Measurements from ENCODE around the gene DNTTIP2.

DNA sequence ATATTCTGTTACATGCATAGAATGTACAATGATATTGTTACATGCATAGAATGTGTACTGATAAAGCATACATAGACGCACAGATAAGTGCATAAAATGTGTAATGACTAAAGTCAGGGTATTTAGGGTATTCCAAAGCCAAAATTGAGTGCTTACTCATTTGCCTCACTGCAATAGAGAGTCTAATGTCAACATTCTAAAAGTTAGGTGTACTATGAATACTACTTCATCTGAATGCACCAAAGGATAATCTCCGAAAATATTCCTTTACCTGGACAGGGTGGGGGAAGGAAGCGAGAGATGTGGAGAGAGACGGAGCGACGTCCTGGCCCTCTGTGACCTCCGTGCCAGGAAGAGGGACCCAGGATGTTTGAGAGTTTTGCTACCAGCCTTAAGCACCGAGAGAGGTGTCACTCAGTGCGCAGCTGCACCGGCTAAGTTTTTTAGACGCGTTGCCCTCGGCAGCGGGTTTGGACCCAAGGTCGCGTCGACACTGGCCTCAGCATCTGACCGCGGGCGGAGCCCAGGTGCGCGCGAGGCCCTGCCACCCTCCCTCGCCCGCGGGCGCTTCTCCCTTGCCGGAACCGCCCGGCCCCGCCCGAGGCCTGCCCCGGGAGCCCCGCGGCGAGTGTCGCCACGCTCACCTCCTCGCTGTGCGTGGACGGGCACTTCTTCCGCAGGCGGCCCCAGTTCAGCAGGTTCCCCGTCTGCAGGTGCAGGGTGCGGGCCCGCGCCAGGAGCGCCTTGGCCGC is 29.6 kb upstream of the DNTTIP2 start:
- TF ChIP-seq, protein P1, sequence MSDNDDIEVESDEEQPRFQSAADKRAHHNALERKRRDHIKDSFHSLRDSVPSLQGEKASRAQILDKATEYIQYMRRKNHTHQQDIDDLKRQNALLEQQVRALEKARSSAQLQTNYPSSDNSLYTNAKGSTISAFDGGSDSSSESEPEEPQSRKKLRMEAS (IDR thresholded peaks at IDR 0.05): no peak
- TF ChIP-seq EHMT2 (IDR thresholded peaks at IDR 0.05; ENCODE audit: low read depth): no peak
- TF ChIP-seq, protein P2, sequence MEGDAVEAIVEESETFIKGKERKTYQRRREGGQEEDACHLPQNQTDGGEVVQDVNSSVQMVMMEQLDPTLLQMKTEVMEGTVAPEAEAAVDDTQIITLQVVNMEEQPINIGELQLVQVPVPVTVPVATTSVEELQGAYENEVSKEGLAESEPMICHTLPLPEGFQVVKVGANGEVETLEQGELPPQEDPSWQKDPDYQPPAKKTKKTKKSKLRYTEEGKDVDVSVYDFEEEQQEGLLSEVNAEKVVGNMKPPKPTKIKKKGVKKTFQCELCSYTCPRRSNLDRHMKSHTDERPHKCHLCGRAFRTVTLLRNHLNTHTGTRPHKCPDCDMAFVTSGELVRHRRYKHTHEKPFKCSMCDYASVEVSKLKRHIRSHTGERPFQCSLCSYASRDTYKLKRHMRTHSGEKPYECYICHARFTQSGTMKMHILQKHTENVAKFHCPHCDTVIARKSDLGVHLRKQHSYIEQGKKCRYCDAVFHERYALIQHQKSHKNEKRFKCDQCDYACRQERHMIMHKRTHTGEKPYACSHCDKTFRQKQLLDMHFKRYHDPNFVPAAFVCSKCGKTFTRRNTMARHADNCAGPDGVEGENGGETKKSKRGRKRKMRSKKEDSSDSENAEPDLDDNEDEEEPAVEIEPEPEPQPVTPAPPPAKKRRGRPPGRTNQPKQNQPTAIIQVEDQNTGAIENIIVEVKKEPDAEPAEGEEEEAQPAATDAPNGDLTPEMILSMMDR (IDR thresholded peaks at IDR 0.05): no peak
- TF ChIP-seq TP53 (CRISPR knock-in tag; IDR thresholded peaks at IDR 0.05): no peak
- TF ChIP-seq HOXB13 (CRISPR knock-in tag; IDR thresholded peaks at IDR 0.05; ENCODE audit: low read depth): no peak
- TF ChIP-seq RCOR1 (IDR thresholded peaks at IDR 0.05; ENCODE audit: low read depth, low read length): no peak
- TF ChIP-seq POLR2A (IDR thresholded peaks at IDR 0.05; ENCODE audit: low read length): no peak
- no peak for TF ChIP-seq EP300 (IDR thresholded peaks at IDR 0.05)

All from A549 (cell line).